GM21381 (cell line): ENCODE data around the gene TUBGCP6.

Experiments
- ATAC-seq: cut with Tn5 transposase; IDR thresholded peaks from one replicate; pipeline ENCODE4 v1.9.1; 2021; ENCODE audit warnings: mild to moderate bottlenecking, moderate library complexity; ENCODE audit not compliant: unreplicated experiment

The TUBGCP6 gene

DNA sequence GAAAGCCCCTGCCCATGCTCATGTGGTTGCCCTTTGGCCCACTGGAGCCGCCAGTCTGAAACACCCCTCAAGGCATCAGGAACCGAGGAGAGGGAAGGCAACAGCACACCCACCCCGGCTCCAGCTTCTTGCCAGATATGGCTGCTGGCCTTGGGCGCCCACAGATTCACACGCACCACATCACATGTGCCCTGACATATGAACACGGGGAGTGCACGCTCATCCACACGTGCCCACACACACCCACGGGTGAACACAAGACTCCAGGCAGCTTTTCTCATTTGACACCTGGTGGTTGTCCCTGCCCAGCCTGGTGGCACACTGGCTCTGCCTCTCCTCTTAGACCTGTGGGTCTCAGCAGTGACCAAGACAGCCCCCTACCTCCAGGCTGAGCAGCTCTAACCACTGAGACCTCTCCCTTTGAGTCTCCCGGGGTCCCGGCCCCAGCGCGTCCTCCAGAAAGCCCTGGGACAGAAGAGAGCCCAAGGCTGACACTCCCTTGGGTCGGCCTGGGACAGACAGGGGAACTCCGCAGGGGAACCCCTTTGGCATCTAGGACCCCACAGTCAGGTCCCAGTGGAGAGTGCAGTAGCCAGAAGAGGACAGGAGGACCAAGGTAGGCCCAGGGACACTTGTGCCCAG, 19.4 kb upstream of the TUBGCP6 start:
- no peak for ATAC-seq

DNA sequence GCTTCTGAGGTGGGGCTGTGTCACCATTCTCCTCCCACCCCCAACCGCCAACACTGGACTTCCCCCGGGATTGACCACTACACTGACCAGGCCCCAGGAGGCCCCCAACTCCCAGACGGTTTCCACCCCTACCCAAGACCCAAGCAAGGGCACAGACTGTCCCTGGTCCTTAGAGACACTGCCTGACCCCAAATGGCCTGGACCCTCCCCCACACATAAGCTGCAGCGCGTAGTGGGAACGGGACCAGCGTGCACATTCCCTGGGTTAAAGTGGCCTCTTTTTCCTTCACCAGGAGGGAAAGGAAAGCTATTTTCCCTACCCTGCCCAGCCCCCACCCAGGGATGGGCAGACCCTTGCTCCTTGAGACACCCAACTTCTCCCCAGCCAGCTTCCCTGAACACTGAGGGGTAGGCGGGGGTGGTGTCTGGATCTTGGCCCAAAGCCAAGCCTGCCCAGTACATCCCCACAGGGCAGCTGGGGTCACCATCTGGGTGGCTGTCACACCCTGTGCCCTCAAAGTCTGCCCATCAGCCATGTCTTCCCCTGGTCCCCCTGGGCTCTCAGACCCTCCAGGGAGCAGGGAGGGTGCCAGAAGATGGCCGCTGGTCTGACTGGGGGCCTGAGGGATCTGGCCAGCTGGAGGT, 18.3 kb upstream of the TUBGCP6 start:
- ATAC-seq, result no peak

DNA sequence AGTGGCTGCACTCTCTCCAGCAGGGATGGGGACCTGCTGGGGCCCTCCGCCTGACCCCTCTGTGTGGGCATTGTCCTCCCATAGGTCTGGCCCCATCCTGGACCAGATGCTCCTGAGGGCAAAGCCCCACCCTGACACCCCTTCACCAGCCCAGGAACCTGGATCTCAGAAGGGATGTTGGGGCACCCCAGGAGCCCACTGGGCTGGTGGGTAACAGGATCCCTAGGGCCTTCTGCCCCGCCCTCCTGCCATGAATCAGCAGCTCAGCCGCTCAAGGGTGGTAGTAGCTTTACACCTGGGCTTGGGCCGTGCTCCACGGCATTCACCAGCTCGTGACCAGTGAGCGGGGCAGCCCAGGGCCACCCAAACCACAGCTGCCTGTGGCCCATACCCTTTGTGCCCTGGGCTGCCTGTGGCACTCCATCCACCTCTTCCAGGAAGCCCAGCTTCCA, 17.7 kb upstream of the TUBGCP6 start:
- no peak for ATAC-seq

- ATAC-seq, result peak; percentile 48
Observed at GRCh38 chr22:50261615-50262459, 17.0 kb upstream of the TUBGCP6 start, which contains the start of gene MAPK12. Gene MAPK12 (minus strand): TSS chr22:50261683. CDS start chr22:50261509, 174 bp downstream.

DNA sequence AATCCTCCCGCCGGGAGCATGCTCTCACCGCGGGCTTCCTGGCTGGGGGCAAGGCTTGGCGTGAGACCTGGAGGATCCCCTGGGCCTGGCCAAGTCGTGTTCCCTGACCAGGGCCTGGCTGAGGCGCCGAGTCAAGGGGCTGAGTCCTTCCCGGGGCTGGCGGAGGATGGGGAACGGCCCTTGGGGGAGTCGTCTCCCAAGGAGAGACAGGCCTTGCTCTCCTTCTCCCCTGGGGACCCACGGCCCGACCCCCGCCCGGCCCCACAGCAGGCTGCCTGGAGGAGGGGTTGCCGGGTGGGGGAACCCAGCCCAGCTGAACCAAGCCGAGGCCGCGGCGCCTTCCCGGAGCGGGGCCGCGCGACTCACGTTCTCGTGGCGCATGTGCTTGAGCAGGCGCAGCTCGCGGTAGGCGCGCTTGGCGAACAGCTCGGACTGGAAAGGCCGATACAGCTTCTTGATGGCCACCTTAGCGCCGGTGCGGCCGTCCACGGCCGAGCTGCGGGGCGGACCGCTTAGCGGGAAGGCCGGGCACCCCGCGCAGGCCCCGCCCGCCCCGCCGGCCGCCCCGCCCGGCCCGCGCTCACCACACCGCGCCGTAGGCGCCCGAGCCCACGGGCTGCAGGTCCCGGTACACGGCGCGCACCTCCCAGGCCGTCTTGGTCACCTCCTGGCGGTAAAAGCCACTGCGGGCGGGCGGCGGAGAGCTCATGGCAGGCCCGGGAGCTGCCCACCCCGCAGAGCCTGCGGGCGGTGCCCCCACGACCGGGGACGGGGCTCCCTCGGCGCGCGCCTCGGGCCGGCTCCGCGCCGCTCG, 16.2 kb upstream of the TUBGCP6 start:
- peak; percentile 27 for ATAC-seq

DNA sequence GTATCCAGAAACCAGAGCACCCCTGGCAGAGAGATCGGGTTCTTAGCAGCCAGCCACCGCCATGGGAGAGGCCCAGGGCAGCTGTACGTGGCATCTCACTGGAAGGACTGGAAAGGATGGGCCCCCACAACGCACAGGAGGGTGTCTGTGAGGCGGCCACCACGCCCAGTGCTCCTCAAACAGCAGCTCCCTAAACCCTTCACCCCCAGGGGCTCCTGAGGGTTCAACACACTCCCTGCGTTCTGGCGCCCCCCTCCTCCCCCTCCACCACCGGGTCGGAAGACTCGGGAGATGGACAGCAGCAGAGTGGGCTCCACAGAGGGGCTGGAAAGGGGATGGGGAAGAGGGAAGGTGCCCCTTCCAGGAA, 15.6 kb upstream of the TUBGCP6 start:
- ATAC-seq, result no peak

DNA sequence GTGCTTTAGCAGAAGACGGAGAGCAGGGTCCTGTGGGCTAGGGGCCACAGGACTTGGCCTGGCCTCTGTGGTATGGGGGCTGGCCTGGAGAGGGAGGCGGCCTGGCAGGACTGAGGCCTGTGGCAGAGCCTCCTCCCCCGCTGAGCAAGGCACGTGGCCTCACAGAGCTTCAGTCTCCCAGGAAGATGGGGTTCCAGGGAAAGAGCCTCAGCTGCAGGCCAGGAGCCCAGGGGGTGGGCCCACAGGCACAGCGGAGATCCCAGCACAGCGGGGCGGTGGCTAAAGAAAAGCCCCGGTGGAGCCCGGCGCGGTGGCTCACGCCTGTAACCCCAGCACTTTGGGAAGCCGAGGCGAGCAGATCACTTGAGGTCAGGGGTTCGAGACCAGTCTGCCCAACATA, 14.5 kb upstream of the TUBGCP6 start:
- ATAC-seq, result no peak

DNA sequence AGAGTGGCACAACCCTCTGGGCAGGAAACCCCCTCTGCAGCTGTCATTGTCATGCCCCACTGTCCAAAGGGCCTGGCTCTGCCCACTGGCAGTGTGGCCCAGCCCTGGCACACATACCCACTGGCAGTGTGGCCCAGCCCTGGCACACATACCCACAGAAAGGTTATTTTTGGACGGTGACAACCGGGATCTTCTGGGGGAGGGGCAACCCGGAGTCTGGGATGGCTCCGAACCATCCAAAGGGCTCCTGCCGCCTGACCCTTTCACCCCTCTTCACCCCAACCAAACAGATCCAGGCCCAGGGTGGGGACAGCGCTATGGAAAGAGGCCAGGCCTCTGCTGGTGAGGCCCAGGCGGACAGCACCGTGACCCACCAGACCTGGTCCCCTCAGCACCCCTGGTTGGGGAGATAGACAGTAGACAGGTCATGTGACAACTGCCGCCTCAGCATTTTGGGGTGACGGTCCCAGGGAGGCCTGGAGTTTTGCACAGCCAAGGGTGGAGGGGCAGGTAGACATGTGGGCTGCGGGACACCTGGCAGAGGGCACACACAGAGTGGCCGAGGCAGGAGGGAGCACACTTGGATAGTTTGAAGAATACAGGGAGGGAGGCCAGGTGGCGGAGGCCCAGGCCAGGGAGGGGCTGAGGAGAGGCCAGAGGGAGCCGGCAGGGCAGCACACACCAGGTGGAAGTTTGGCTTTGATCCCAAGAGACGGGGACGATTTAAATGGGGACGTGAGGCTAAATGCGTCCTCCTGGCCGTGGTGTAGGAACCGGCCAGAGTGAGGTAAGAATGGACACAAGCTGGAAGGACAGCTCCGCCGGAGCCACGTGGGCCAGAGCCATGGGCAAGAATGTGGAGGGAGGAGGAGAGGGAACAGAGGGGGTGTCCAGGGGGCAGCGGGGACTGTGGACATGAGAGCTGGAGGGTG, 13.8 kb upstream of the TUBGCP6 start:
- ATAC-seq, result no peak

- no peak for ATAC-seq
Observed at GRCh38 chr22:50257451-50258360, 12.9 kb upstream of the TUBGCP6 start.

DNA sequence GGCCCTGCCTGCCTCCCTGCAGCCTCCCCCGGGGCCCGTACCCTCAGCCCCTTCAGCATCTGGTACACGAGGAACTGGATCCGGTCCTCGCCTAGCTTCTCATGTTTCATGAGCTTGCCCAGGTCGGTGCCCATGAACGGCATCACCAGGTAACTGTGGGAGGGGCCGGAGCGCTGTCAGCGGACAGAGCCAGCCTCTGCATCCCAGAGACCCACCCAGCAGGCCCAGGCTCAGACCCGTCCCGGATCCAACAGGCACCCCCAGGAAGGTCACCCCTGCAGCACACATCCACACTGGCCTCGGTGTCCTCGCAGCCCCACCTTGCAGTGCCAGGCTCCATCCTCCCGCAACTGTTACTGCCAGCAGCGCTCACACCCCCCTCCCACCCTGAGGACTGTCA, 12.2 kb upstream of the TUBGCP6 start:
- no peak for ATAC-seq

DNA sequence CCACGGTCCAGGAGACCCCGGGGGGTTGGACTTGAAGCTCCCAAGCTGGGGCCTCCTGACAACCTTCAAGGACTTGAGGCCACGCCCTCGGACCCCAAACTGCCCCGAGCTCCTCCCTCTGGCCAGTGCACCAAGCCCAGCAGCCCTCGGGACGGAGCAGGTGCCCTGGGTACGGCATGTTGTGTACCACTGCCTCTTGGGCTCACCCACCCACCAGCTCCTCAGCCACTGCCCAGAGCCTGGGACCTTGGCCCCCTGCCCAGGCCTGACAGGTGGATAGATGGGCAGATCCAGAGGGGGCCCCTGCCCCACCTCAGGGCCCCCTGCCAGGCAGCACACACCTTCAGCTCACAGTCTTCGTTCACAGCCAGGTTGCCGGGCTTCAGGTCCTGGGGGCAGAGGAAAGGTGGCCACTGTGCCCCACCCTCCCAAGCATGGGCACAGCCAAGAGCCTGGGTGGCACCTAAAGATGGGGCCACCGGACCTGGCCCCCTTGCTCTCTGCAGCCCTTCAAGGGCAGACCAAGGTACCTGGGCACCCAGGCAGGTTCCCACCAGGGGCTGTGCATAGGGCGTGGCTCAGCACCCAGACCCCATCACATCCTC, 11.5 kb upstream of the TUBGCP6 start:
- ATAC-seq, result no peak

DNA sequence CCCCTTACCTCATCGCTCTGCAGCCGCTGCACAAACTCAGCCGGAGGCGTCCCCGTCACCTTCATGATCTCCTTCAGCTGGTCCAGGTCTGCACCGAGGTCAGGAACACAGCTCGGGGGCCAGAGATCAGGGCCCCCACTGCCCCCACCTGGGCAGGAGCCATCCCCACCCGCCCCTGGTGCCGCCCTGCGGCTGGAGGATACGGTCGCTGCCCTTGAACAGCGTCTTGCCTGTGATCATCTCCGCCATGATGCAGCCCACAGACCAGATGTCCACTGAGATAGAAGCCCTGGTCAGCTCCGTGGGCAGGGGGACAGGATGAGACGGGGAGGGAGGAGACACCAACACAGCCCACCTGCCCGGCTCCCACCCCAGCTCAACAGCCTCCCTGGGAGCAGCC, 10.8 kb upstream of the TUBGCP6 start:
- no peak for ATAC-seq

DNA sequence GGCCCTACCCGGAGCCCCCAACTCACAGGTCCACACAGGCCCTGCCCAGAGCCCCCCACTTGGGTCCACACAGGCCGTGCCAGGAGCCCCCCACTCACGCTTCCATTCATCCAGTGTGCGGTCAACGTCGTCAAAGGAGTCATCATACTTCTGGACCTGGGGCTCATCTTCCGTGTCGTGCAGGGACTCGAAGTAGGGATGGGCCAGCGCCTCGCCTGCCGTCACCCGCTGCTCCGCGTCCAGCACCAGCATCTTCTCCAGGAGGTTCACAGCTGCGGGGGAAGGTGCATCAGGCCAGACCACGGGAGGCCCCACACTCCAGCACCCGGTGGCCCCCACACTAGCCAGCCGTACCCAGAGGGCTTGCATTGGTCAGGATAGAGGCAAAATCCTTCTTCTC, 10.3 kb upstream of the TUBGCP6 start:
- no peak for ATAC-seq

DNA sequence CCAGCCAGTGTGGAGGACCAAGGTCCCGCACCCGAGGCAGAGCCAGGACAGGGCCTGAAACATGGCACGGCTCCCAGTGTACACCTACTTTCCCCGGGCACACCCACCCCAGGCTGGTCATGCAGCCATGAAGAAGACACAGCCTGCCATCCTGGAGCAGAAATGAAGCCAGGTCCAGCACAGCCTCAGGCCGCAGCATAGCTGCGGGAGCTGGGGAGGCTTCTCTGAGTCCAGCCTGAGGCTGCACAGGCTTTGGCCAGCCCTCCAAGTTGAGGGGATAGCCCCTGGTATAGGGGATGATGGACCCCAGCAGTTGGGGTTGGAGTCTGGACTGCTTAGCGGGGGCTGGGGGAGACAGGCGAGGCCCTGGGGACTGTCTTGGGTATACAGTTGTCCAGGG, 9.1 kb upstream of the TUBGCP6 start:
- no peak for ATAC-seq

- no peak for ATAC-seq
Observed at GRCh38 chr22:50253046-50253915, 8.5 kb upstream of the TUBGCP6 start.

DNA sequence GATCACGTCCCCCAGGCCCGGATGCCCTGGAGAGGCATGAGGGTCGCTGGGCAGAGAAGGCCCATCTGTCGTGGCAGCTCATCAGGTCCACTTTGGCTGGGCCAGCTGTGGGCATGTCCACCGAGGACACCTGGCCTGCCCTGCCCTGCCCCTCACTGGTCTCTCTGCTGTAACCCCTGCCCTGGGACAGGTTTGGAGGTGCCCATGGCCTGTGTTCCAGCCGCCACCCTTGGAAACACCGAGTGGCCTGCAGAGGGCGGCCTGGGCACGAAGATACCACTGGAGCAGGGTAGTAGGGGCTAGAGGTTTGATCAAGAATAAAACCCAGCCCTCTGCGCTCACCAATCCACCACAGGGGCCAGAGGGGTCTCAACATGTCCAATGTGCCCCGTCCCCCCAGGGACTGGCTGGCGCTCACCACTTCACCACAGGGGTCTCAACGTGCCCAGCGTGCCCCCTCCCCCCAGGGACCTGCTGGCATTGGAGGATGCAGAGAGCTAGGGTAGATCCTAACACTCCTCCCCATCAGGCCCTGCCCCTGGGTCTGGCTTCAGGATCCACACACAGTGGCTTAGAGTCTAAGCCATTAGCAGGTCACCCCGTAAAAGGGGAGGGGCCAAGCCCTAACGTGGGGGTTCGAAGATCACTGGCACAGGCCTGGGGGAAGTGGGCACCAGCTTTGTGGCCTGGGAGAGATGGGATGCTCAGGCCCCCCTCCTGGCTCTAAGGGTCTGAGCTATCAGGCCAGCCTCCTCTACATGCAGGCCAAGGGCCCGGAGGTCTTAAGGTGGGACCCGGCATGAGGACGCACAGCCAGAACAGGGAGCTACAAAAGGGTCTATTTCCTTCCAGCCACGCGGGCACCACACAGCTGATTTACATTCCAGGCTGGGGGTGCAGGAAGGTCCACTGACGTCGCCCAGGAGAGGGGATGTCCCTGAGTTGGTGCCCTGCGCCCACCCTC, 7.5 kb upstream of the TUBGCP6 start:
- no peak for ATAC-seq
